SK-N-SH treated with all-trans-retinoic acid at 6 μM for 48 hours (cell line): ENCODE data around the gene PDE4B.

Experiments
- ATAC-seq: fragments of 200-7000 bp; cut with Tn5 transposase; 3 replicates; pipeline ENCODE4 v1.9.1; 2020; ENCODE audit warnings: mild to moderate bottlenecking, moderate library complexity
- BACH2 ChIP-seq: fragments of 250-450 bp; sonication (Bioruptor Pico); IDR thresholded peaks from 2 replicates; pipeline ENCODE4 v1.9.0; 2021; ENCODE audit warnings: mild to moderate bottlenecking, borderline replicate concordance
- CSDC2 ChIP-seq: fragments of 250-450 bp; sonication (Bioruptor Pico); IDR thresholded peaks from 2 replicates; pipeline ENCODE4 v1.5.0; 2020; ENCODE audit warnings: mild to moderate bottlenecking, moderate library complexity
- ESRRG ChIP-seq: fragments of 250-450 bp; sonication (Bioruptor Pico); IDR thresholded peaks from 2 replicates; pipeline ENCODE4 v1.6.1; 2021; ENCODE audit warnings: mild to moderate bottlenecking
- GLIS3 ChIP-seq: fragments of 250-450 bp; sonication (Bioruptor Pico); IDR thresholded peaks from 2 replicates; pipeline ENCODE4 v1.5.0; 2020; ENCODE audit warnings: mild to moderate bottlenecking, moderate library complexity
- ISL1 ChIP-seq: fragments of 250-450 bp; sonication (Bioruptor Pico); IDR thresholded peaks from 2 replicates; pipeline ENCODE4 v2.1.2; 2022; ENCODE audit warnings: mild to moderate bottlenecking, moderate library complexity
- OSR1 ChIP-seq: fragments of 250-450 bp; sonication (Bioruptor Pico); IDR thresholded peaks from 2 replicates; pipeline ENCODE4 v1.8.0; 2022; ENCODE audit warnings: moderate library complexity, mild to moderate bottlenecking, inconsistent platforms
- PPARA ChIP-seq: fragments of 250-450 bp; sonication (Bioruptor Pico); IDR thresholded peaks from 2 replicates; pipeline ENCODE4 v1.5.0; 2020; ENCODE audit warnings: mild to moderate bottlenecking, borderline replicate concordance
- RARB ChIP-seq: fragments of 250-450 bp; sonication (Bioruptor Pico); IDR thresholded peaks from 2 replicates; pipeline ENCODE4 v1.8.0; 2021; ENCODE audit warnings: mild to moderate bottlenecking, moderate library complexity
- SNAI2 ChIP-seq: fragments of 250-450 bp; sonication (Bioruptor Pico); IDR thresholded peaks from 2 replicates; pipeline ENCODE4 v1.5.0; 2020; ENCODE audit warnings: mild to moderate bottlenecking, moderate library complexity
- TCF4 ChIP-seq: fragments of 250-450 bp; sonication (Bioruptor Pico); IDR thresholded peaks from 2 replicates; pipeline ENCODE4 v1.8.0; 2021; ENCODE audit warnings: mild to moderate bottlenecking, moderate library complexity, borderline replicate concordance
- TOX ChIP-seq: fragments of 250-450 bp; sonication (Bioruptor Pico); IDR thresholded peaks from 2 replicates; pipeline ENCODE4 v1.8.0; 2021; ENCODE audit warnings: mild to moderate bottlenecking, moderate library complexity, borderline replicate concordance
- ZC3H10 ChIP-seq: fragments of 250-450 bp; sonication (Bioruptor Pico); IDR thresholded peaks from 2 replicates; pipeline ENCODE4 v1.5.1; 2021; ENCODE audit warnings: mild to moderate bottlenecking, moderate library complexity
- ZFP3 ChIP-seq: fragments of 250-450 bp; sonication (Bioruptor Pico); IDR thresholded peaks from 2 replicates; pipeline ENCODE4 v1.5.0; 2020; ENCODE audit warnings: mild to moderate bottlenecking, moderate library complexity
- ZFP30 ChIP-seq: fragments of 450-650 bp; formaldehyde crosslinking; IDR thresholded peaks from 2 replicates; pipeline ENCODE4 v1.5.0; 2022; ENCODE audit warnings: mild to moderate bottlenecking, moderate library complexity
- ZNF565 ChIP-seq: fragments of 450-650 bp; formaldehyde crosslinking; conservative IDR thresholded peaks from 2 replicates; pipeline ENCODE4 v1.5.0; 2020; ENCODE audit warnings: low read depth, mild to moderate bottlenecking, moderate library complexity
- ZNF70 ChIP-seq: fragments of 450-650 bp; formaldehyde crosslinking; IDR thresholded peaks from 2 replicates; pipeline ENCODE4 v1.5.0; 2020; ENCODE audit warnings: mild to moderate bottlenecking, moderate library complexity
- TF ChIP-seq, protein P1 (sequence below): fragments of 250-450 bp; sonication (Bioruptor Pico); IDR thresholded peaks from 2 replicates; pipeline ENCODE4 v1.8.0; 2020; ENCODE audit warnings: mild to moderate bottlenecking, moderate library complexity, borderline replicate concordance
- TF ChIP-seq, protein P2 (sequence below): fragments of 250-450 bp; sonication (Bioruptor Pico); IDR thresholded peaks from 2 replicates; pipeline ENCODE4 v1.8.0; 2021; ENCODE audit warnings: low read depth, mild to moderate bottlenecking, moderate library complexity, borderline replicate concordance
- TF ChIP-seq, protein P3 (sequence below): fragments of 250-450 bp; sonication (Bioruptor Pico); IDR thresholded peaks from 2 replicates; pipeline ENCODE4 v1.5.1; 2021; ENCODE audit warnings: mild to moderate bottlenecking, moderate library complexity
- TF ChIP-seq, protein P4 (sequence below): fragments of 250-450 bp; sonication (Bioruptor Pico); IDR thresholded peaks from 2 replicates; pipeline ENCODE4 v1.5.0; 2020; ENCODE audit warnings: mild to moderate bottlenecking, moderate library complexity

Gene PDE4B

DNA sequence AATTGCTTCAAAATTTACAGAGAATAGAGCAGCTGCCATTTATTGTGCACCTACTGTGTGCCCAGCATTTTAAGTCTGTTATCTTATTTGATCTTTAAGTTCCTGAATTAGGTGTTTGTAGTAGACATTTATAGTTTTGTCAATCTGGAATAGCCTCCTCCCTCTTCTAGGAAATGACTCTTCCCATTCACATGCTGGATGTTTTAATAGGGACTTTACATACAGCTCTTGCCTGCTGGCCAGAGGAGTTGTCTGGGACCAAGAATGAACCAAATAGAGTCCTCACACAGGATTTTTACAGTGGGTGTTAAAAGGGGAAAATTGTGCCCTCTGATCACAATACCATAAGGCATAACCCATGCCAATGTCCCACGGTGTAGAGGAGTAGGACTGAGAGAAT lies 367.1 kb downstream of the PDE4B start:
- TF ChIP-seq, protein P1, sequence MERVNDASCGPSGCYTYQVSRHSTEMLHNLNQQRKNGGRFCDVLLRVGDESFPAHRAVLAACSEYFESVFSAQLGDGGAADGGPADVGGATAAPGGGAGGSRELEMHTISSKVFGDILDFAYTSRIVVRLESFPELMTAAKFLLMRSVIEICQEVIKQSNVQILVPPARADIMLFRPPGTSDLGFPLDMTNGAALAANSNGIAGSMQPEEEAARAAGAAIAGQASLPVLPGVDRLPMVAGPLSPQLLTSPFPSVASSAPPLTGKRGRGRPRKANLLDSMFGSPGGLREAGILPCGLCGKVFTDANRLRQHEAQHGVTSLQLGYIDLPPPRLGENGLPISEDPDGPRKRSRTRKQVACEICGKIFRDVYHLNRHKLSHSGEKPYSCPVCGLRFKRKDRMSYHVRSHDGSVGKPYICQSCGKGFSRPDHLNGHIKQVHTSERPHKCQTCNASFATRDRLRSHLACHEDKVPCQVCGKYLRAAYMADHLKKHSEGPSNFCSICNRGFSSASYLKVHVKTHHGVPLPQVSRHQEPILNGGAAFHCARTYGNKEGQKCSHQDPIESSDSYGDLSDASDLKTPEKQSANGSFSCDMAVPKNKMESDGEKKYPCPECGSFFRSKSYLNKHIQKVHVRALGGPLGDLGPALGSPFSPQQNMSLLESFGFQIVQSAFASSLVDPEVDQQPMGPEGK (CRISPR knock-in tag), result no peak
- TF ChIP-seq ZNF70 (CRISPR knock-in tag) (no peak), OSR1 (CRISPR knock-in tag) (no peak), SNAI2 (no peak), ESRRG (CRISPR knock-in tag) (no peak), ZFP3 (CRISPR knock-in tag) (no peak), RARB (CRISPR knock-in tag) (no peak), ZFP30 (CRISPR knock-in tag) (no peak), GLIS3 (CRISPR knock-in tag) (no peak), TOX (CRISPR knock-in tag) (no peak), CSDC2 (CRISPR knock-in tag) (no peak)
- TF ChIP-seq, protein P2, sequence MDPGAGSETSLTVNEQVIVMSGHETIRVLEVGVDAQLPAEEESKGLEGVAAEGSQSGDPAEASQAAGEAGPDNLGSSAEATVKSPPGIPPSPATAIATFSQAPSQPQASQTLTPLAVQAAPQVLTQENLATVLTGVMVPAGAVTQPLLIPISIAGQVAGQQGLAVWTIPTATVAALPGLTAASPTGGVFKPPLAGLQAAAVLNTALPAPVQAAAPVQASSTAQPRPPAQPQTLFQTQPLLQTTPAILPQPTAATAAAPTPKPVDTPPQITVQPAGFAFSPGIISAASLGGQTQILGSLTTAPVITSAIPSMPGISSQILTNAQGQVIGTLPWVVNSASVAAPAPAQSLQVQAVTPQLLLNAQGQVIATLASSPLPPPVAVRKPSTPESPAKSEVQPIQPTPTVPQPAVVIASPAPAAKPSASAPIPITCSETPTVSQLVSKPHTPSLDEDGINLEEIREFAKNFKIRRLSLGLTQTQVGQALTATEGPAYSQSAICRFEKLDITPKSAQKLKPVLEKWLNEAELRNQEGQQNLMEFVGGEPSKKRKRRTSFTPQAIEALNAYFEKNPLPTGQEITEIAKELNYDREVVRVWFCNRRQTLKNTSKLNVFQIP (CRISPR knock-in tag), result no peak
- TF ChIP-seq, all 23 proteins: peak for 0
- ATAC-seq, result no peak

DNA sequence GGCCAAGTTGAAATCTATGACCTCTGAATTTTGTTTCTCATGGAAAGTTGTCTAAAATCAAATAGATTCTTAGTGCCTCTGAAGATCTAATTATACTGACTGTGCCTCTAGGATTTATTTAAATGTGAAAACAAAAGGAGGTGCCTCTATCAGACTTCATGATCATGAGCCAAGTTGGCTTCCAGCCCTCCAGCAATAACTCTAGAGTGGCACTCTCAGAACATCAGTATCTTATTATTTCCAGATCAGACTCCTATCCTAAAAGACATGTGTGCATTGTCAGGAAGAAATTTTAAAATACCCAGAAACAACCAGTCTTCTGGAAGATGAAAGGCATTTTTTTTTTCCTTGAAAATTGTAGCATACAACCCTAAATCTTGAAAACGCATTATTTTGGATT lies 368.0 kb downstream of the PDE4B start:
- TF ChIP-seq RARB (CRISPR knock-in tag) (no peak), BACH2 (CRISPR knock-in tag) (no peak), ESRRG (CRISPR knock-in tag) (no peak), CSDC2 (CRISPR knock-in tag) (no peak), TOX (CRISPR knock-in tag) (no peak), ISL1 (CRISPR knock-in tag) (no peak; the same call in 1 of the 2 replicates), PPARA (CRISPR knock-in tag) (no peak), ZNF565 (CRISPR knock-in tag) (no peak), SNAI2 (no peak), GLIS3 (CRISPR knock-in tag) (no peak), ZC3H10 (CRISPR knock-in tag) (no peak), TCF4 (CRISPR knock-in tag) (peak; percentile 22; the same call in 1 of the 2 replicates), ZFP3 (CRISPR knock-in tag) (no peak)
- TF ChIP-seq, protein P2 (CRISPR knock-in tag), result no peak
- TF ChIP-seq, protein P1 (CRISPR knock-in tag), result no peak
- TF ChIP-seq, protein P3, sequence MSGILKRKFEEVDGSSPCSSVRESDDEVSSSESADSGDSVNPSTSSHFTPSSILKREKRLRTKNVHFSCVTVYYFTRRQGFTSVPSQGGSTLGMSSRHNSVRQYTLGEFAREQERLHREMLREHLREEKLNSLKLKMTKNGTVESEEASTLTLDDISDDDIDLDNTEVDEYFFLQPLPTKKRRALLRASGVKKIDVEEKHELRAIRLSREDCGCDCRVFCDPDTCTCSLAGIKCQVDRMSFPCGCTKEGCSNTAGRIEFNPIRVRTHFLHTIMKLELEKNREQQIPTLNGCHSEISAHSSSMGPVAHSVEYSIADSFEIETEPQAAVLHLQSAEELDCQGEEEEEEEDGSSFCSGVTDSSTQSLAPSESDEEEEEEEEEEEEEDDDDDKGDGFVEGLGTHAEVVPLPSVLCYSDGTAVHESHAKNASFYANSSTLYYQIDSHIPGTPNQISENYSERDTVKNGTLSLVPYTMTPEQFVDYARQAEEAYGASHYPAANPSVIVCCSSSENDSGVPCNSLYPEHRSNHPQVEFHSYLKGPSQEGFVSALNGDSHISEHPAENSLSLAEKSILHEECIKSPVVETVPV (CRISPR knock-in tag), result no peak
- TF ChIP-seq, protein P4, sequence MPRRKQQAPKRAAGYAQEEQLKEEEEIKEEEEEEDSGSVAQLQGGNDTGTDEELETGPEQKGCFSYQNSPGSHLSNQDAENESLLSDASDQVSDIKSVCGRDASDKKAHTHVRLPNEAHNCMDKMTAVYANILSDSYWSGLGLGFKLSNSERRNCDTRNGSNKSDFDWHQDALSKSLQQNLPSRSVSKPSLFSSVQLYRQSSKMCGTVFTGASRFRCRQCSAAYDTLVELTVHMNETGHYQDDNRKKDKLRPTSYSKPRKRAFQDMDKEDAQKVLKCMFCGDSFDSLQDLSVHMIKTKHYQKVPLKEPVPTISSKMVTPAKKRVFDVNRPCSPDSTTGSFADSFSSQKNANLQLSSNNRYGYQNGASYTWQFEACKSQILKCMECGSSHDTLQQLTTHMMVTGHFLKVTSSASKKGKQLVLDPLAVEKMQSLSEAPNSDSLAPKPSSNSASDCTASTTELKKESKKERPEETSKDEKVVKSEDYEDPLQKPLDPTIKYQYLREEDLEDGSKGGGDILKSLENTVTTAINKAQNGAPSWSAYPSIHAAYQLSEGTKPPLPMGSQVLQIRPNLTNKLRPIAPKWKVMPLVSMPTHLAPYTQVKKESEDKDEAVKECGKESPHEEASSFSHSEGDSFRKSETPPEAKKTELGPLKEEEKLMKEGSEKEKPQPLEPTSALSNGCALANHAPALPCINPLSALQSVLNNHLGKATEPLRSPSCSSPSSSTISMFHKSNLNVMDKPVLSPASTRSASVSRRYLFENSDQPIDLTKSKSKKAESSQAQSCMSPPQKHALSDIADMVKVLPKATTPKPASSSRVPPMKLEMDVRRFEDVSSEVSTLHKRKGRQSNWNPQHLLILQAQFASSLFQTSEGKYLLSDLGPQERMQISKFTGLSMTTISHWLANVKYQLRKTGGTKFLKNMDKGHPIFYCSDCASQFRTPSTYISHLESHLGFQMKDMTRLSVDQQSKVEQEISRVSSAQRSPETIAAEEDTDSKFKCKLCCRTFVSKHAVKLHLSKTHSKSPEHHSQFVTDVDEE, result 0 out of 2 replicates have a peak, but pooled peaks have one; percentile 30
- peak; percentile 62; the same call in 2 of the 3 replicates for ATAC-seq
